ENCODE results near the gene RAB22A.
"Not testable (repeated sequence)": the region's sequence is repeated elsewhere in the genome, so short reads cannot be mapped to it uniquely, and the experiment has no call there.

- not testable (repeated sequence) for TF ChIP-seq CTCF (IDR thresholded peaks at IDR 0.05; ENCODE audit: insufficient read depth, low read length); POLR2AphosphoS5 (IDR thresholded peaks at IDR 0.05; ENCODE audit: low read depth); REST (IDR thresholded peaks at IDR 0.05; ENCODE audit: insufficient replicate concordance, low read depth)
Measured at GRCh38 chr20:58373296-58373695, 63.8 kb downstream of the RAB22A start.
